Osteocyte (in vitro differentiated cells): ENCODE data around the gene RIN3. TPM values are rescaled to one million over a fixed set of nuclear protein-coding genes. Genes with fewer than 3 reads are reported as not detected.

Experiments used
- DNase-seq: peaks from one replicate; pipeline ENCODE4 v3.0.0; 2021; ENCODE audit warnings: mixed read lengths; ENCODE audit not compliant: unreplicated experiment; ENCODE audit errors: extremely low spot score
- H3K27ac Mint-ChIP-seq: one replicate; pipeline ENCODE4 v1.8.0; 2021; ENCODE audit warnings: mild to moderate bottlenecking, mixed read lengths; ENCODE audit not compliant: unreplicated experiment
- H3K27me3 Mint-ChIP-seq: one replicate; pipeline ENCODE4 v1.8.0; 2021; ENCODE audit warnings: mixed read lengths; ENCODE audit not compliant: unreplicated experiment
- H3K36me3 Mint-ChIP-seq: one replicate; pipeline ENCODE4 v1.8.0; 2021; ENCODE audit warnings: mixed read lengths; ENCODE audit not compliant: unreplicated experiment
- H3K4me1 Mint-ChIP-seq: one replicate; pipeline ENCODE4 v1.8.0; 2021; ENCODE audit warnings: mixed read lengths; ENCODE audit not compliant: unreplicated experiment
- H3K4me3 Mint-ChIP-seq: one replicate; pipeline ENCODE4 v1.8.0; 2021; ENCODE audit warnings: mild to moderate bottlenecking, moderate library complexity, mixed read lengths; ENCODE audit not compliant: unreplicated experiment
- H3K9me3 Mint-ChIP-seq: one replicate; pipeline ENCODE4 v1.8.0; 2021; ENCODE audit warnings: mixed read lengths; ENCODE audit not compliant: unreplicated experiment
- CTCF ChIP-seq: fragments of 200-600 bp; sonication (generic); IDR thresholded peaks from 2 replicates; pipeline ENCODE4 v1.5.0; 2021; ENCODE audit warnings: antibody characterized with exemption, mild to moderate bottlenecking, moderate library complexity
- total RNA-seq: library from RNA; stranded (reverse); gene quantifications from 2 replicates; pipeline ENCODE4 v1.2.1, GENCODE V29; 2021

Gene RIN3
- total RNA-seq, 1 donor from 2014 or later: 26.7 TPM

DNA sequence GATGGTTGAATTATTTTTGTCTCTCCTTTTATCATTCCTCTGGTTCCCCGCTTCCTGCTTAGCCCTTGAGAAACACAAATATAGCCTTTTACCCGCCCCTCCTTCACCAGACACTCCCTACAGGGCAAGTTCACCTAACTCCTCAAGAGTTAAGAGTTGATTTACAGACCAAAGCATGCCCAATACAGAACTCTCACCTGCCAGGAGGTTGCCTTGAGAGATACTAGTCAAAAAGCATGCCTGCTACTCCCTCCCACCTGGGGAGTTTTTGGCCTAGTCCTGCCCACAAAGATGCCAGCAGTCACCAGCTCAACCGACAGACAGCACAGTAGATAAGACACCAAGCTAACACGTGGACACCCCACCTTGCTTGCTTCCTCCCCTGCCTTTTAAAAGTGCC, 223.6 kb downstream of the RIN3 start:
- no peak overlapping the region for H3K27ac Mint-ChIP-seq
- H3K9me3 Mint-ChIP-seq: no peaks in the 10 kb centered on the region
- no peak for DNase-seq
- no peaks in the 10 kb centered on the region for H3K27me3 Mint-ChIP-seq
- H3K4me3 Mint-ChIP-seq: no peak overlapping the region
- peaks cover 6% of the 10 kb centered on the region for H3K4me1 Mint-ChIP-seq
- H3K36me3 Mint-ChIP-seq: peaks cover 12% of the 10 kb centered on the region
- no peak for TF ChIP-seq CTCF

DNA sequence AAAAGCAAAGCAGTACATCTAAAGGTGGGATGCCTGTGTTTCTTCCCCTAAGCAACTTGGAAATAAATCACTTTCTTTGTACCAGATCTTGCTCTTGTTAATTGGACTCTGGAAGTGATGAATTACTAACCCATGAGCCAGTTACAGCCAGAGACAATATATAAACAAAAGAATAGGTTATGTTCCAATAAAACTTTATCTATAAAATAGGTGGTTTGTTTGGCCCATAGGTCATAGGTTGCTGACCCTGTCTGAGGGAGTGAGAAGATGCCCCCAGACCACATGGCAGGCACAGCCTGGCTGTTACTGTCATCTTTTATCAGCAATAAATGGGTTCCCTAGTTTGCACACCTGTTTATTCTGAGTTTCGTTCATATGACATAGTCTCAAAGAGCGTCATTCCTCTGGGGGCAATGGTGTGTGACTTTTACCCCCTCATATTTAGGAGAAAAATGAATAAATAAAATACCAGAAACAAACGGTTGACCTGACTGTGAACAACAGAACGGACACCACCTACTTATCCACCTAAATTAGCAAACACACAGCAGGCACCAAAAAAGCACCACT, 224.1 kb downstream of the RIN3 start:
- H3K4me1 Mint-ChIP-seq: peaks cover 6% of the 10 kb centered on the region
- DNase-seq: no peak
- no peak overlapping the region for H3K4me3 Mint-ChIP-seq
- peaks cover 7% of the 10 kb centered on the region for H3K36me3 Mint-ChIP-seq
- H3K9me3 Mint-ChIP-seq: no peaks in the 10 kb centered on the region
- H3K27me3 Mint-ChIP-seq: no peaks in the 10 kb centered on the region
- no peak for TF ChIP-seq CTCF
- H3K27ac Mint-ChIP-seq: no peak overlapping the region

Other genes starting within 250 kb of the RIN3 start
- gene SLC24A4, start 190.6 kb upstream of the RIN3 start, total RNA-seq: not detected in 2 replicates
- 65.0 and 66.3 TPM in 2 replicates for gene LGMN, start 234.8 kb downstream of the RIN3 start, total RNA-seq